ENCODE measurements around the gene UFM1.

- TF ChIP-seq CTCF (IDR thresholded peaks at IDR 0.05; ENCODE audit: poor library complexity) (no peak), EZH2 (IDR thresholded peaks at IDR 0.05; ENCODE audit: borderline replicate concordance) (no peak)
Observed at GRCh38 chr13:38308736-38309135, 40.9 kb upstream of the UFM1 start.
